Measurements from ENCODE around the gene RPL18A.
A peak's percentile ranks its signal among the peaks of the same experiment; 100 is the strongest.

Gene RPL18A

DNA sequence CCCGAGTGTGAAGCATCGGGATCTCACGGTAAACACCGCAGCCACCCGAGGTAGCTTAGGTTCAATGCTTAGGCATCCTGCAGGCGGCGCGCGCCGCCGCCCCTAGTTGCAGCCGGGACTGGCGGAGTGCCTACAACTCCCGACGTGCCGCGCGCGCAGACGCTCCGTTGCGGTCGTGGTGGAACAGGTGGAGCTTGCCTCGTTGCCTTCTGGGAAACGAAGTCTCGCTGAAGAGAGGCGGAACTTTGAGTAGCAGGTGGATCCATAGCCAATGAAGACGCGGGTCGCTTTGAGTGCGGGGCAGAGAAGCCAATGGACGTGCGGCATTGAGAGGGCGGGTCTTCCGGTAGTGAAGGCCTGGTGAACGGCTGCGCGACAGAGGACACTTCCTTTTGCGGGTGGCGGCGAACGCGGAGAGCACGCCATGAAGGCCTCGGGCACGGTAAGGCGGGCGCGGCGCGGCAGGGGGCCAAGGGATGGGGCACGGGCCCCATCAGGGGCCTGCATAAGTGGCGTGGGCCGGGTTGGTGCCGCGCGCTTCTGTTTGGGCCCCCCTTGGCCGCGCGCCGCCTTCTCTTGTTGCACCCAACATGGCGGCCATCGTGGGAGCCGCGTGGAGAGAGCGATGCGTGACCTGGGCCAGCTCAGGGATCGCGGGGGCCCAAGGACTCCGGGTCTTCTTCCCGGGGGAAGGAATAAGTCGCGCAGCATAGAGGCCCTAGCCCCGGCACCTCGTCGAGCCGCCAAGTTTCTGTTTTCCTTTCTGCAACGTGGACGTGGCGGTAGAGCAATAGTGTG is at the start of gene RPL18A:
TSS of gene RPL18A (plus strand) at position 378 of the 798 bp plus-strand sequence. CDS start at position 425, 47 bp downstream.
- peak; percentile 96 for DNase-seq

DNA sequence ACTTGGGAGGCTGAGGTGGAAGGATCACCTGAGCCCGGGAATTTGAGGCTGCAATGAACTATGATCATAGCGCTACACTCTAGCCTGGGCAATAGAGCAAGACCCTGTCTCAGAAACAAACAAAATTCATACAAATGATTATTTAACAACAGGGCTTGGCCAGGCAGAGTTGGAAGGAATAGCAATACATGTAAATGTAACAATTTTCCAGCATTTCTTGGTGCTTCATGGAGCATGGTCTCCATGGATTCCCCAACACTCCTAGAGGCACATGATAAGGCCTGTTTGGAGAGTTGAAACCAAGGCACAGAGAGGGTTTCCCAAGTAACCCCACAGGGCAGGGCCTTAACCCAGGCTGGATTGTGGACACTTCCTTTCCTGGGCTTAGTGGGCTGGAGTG is 48.6 kb upstream of the RPL18A start:
- DNase-seq = no peak

DNA sequence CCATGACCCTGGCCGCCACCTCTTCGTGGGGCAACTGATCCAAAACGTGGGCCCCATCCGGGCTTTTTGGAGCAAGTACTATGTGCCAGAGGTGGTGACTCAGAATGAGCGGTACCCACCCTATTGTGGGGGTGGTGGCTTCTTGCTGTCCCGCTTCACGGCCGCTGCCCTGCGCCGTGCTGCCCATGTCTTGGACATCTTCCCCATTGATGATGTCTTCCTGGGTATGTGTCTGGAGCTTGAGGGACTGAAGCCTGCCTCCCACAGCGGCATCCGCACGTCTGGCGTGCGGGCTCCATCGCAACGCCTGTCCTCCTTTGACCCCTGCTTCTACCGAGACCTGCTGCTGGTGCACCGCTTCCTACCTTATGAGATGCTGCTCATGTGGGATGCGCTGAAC is 48.0 kb upstream of the RPL18A start:
- no peak for DNase-seq

DNA sequence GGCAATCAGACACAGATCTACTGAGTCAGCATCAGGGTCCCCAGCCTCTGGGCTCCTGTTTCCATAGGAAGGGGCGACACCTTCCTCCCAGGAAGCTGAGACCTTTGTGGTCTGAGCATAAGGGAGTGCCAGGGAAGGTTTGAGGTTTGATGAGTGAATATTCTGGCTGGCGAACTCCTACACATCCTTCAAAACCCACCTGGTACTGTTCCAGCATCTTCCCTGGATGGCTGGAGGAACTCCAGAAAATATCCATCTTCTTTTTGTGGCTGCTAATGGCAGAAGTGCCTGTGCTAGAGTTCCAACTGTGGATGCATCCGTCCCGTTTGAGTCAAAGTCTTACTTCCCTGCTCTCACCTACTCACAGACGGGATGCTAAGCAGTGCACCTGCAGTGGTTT is 47.6 kb upstream of the RPL18A start:
- DNase-seq = no peak

DNA sequence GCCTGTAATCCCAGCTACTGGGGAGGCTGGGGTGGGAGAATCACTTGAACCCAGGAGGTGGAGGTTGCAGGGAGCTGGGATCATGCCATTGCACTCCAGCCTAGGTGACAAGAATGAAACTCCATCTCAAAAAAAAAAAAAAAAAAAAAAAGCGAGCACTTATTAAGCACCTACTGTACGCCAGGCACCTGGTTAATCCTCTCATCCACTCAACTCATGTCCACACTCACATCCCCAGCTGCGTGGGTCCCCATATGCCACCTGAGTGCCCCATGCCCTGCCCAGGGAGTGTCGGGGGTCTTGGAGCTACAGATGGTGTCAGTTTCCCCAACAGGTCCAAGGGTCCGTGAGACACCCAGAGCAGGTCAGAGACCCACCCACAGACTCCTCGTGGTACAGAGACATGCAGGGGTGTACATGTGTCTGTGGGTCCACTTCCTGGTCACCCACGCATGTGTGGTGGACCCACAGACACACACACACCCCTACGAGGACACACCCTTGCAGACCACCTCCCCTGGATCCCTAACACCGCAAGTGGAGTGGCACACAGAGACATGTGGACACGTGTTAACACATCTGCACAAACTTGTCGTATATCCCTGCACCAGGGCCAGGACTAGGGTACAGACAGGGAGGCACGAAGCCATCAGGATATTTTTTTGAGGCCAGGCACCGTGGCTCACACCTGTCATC is 41.9 kb upstream of the RPL18A start:
- DNase-seq = no peak

DNA sequence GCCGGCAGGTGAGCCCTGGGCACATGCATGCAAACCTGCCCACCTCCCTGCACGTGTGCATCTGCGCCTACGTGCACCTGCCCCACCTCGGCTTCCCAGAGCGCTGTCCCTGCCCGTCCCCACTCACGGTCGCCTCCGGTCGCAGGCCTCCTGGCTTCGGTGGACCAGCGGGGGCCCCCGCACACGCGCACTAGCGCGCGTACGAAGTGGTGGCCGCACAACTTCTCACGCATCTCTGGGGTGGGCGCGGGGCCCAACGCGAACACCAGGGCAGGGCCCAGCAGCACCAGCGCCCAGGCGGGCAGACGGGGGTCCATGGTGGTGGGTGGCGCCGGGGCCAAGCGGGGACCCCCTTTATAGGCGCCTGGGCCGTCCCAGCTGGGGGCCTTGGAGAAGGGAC is 38.5 kb upstream of the RPL18A start, which contains the start of gene INSL3:
TSS of gene INSL3 (minus strand) at position 330 of the 400 bp plus-strand sequence. CDS start at position 317, 13 bp downstream.
- no peak for DNase-seq

DNA sequence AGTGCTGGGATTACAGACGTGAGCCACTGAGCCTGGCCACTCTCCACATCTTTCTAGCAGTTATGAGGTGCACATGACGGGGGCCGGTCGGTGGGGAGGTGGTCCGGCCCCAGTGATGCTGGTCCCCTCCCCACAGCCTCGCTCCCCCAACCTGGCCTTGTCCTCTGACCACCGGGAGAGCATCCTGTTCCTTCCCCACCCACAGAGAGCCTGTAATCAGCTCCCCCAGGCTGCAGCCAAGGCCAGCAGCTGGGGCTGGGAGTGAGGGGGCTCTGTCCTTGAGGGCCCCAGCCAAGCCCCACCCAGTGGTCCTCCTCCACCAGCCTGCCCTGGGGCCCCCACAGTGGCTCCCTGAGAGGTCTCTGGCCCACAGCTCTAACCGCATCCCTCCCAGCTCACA is 35.4 kb upstream of the RPL18A start:
- DNase-seq = no peak

DNA sequence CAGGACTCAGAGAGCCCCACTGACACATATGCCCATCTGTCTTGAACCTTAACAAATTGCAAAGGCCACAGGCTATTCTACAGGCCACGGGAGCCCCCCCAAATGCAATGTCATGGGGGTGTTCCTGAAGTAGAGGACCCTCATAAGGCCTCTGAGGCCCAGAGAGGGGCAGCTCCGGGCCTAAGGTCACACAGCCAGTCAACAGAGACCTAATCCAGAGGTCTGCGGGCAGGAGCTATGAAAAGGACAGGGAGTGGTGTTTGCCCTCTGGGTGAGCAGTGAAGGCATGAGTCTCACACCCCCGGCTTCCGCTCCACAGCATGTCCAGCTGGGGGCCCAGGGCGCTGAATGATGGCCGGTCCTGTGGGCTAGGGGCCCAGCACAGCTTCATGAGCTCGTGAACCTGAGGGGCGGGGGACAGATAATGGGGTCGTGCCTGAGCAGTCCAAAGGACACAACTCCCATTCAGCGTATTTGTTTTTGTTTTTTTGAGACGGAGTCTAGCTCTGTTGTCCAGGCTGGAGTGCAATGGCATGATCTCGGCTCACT is 33.1 kb upstream of the RPL18A start:
- DNase-seq = no peak

DNA sequence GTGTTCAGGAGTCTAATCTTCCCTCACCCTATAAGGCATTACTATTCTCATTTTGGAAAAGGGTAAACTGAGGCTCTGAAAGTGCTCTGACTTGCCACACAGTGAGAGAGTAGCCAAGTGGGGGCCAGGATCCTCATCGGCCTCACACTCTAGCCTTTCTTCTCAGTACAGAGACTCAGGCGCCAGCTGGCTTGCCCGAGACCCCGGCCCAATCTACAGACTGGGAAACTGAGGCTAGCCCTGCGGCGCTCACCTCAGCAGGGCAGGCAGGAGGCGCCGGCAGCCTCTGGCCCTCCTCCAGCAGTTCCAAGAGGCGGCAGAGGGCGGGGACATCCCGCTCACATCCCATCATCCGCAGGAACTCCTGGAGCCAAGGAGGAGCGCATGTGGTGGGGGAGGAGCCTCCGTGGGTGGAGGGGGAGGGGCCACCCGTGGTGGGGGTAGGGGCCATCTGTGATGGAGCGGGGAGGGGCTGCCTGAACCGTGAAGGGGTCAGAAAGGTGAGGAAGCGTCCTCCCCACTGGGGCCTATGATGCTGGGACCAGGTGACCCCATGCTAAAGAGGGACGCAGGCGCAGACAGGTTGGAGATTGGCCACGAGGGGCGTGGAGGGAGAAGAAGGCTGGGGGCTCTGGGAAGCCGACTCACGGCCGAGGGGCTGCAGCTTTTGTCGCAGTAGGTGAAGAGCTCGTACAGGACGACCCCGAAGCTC is 29.7 kb upstream of the RPL18A start:
- DNase-seq = no peak

DNA sequence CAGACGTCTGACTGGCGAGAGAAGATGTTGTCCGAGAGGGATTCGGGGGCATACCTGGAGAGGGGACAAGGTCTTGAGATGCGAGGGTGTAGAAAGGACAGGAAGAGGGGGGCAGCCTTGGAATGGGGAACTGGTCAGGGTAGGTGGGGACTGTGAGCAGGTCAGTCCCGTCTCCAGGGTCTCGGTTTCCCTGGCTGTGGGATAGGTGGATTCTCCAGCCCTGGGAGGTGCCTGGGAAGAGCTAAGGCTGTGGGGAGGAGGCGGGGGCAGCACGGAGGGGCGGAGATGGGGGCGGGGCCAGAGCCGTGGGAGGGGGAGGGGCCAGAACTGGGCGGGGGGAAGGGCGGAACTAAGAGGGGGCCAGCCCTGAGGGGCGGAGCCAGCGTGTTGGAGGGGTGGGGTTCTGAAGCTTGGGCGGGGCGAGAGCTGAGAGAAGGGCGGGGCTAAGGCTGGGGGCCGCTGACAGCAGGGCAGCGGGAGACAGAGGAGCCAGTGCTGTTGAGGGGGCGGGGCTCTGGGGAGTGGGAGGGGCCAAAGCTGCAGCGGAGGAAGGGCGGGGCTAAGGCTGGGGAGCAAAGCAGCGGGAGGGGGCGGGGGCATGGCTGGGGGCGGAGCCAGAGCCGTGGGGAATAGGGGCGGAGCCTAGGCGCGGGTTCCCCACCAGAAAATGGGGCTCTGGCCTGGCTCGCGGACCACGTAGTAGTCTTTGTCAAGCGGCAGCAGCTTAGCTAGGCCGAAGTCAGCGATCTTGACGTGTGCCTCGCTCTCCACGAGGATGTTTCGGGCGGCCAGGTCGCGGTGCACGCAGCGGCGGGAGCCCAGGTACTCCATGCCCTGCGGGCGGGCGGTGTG is 28.9 kb upstream of the RPL18A start:
- DNase-seq = peak; percentile 54 to 67

DNA sequence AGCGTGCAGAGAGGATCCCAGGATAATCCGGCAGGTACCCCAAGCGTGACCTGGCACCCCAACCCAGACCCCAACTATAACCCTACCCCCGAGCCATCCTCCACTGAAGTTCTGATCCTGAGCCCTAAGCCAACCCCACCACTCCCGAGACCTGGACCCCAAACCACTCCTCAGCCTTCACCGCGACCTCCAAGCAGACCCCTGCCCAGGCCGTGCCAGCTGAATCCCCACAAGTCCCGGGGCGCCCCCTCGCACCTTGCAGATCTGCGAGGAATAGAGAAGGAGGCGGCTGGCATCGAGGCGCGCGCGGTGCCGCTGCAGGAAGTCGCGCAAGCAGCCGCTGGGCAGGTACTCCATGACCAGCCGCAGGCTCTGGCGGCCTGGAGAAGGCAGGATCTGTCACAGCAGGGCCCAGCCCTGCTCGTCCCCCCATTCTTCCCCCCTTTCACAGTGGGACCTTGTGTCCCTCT is 28.3 kb upstream of the RPL18A start:
- no peak for DNase-seq

DNA sequence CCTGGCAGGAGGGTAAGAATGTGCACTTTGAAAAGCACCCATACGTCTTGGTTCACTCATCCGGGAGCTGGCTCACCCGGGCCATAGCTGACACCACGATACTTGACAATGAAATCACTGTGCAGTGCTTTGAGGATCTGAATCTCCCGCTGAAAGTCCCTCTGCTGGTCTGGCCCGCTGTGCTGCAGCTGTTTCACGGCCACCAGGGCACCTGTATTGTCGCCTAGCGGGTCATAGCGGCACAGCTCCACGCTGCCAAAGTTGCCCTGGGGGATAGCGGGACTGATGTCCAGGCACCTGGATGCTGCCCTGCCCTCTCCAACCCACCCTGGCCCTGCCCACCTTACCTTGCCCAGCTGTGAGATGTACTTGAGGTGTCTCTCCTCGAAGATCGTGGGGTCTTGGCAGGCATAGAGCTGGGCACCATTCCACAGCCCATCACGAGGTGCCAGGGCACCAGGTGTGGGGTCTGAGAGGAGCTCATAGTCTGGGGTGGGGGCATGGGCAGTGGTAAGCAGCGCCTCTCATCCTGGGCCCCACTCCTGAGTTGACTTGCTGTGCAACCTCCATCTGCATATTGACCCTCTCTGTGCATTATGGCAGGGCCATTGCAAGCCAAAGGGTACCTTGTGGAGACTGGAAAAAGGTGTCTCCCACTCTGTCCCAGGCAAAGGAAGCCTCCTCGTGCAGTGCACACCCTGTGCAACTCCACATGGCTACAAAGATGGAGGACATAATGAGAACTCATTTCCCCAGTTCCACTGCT is 27.1 kb upstream of the RPL18A start:
- DNase-seq = no peak

DNA sequence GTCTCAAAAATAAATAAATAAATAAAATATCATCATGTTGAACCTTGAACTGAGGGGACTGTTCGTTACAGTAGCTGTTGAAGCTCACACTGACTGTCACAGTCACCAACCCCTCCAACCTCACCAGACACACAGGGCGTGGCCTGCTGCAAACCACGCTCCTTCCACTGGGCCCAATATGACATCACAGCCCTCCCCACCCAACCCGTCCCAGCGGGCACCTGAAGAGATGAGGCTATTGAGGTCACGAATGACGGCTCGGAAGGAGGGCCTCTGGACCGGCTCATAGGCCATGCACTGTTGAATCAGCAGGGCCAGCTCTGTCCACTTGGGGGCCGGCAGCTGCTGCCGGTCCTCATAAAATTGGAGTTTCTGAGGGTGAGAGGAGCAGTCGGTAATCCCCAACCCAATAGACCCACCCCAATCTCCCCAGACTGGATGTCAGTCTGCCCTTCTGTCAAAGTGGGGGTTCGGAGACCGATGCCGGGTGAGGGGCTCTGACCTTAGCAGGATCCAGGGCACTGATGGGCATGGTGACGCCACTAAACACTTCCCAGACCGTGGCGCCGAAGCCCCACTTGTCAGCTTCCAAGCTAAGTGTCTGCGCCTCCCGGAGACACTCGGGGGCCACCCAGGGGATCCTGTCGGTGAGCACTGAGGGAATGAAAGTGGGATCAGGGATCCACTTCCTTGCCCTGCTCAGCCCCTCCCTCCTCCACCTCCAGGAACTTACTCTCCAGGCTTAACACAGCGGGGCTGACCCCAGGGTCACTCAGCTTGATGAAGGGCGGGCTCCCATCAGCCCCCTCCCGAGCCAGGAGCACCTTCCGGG is 25.1 kb upstream of the RPL18A start:
- no peak for DNase-seq

DNA sequence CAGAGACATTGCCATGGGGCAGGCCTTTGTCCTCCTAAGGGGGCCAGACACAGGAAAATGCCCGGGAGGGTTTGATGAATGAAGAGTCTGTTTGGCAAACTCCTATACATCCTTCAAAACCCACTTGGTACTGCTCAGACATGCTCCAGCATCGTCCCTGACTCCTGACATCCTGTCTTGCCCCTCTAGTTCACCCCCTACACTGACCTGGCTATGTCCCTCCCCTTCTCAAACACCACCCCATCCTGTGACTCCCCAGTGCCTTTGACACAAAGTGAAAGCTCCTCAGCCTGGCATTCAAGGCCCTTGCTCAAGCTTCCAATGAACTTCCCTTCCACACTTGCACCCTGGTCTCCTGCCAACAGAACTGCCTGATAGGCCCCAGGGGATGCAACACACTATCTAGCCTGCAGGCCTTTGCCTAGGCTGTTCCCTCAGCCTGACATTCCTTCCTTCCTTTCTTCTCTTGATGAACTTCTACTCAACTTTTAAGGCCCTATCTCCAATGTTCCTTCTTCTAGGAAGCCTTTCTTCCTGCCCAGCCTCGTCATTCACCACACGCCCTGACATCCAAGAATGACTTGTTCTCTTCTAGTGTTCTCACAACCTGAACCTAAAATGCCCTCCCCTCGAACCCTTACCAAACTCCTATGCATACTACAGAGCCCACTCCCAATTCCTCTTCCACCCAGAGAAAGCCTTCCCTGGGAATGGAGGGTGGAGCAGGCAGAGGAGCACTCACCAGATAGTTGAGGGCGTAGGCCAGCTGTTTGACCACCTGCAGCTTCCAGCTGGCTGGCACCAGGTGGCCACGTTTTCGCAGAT is 24.3 kb upstream of the RPL18A start:
- DNase-seq = no peak

DNA sequence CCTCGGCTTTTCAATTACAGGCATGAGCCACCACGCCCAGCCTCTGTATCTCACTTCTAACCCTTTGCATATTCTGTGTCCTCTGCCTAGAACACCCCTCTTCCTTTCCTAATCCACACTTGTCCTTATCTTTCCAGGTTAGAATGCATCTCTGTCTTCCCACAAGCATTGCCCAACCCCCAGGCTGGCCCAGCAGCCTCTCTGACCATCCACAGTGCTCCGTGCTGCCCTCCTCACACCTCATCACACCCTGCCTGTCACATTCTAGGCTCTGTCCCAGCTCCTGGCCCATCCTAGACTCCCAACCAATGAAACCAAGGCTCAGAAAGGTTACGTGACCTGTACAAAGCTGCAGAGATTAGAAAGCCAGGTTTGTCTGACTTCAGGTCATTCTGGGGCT is 23.2 kb upstream of the RPL18A start:
- no peak for DNase-seq

DNA sequence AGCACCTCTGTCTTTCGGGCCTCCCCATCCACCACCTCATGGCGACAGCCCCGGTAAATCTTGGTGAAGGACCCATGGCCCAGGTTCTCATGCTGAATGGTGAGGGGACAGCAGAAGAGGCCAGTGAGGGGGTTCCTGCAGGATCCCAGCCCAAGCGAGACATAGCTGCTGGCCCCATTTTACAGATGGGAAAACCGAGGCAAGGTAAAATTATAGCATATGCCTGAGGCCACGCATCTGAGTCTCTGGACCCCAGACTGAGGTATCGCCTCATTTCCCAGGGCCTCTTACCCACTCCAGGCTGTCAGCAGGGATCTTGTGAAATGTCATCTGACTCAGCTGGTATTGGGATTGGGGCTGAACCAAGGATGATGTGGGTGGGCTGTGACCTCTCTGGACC is 21.7 kb upstream of the RPL18A start:
- no peak for DNase-seq

DNA sequence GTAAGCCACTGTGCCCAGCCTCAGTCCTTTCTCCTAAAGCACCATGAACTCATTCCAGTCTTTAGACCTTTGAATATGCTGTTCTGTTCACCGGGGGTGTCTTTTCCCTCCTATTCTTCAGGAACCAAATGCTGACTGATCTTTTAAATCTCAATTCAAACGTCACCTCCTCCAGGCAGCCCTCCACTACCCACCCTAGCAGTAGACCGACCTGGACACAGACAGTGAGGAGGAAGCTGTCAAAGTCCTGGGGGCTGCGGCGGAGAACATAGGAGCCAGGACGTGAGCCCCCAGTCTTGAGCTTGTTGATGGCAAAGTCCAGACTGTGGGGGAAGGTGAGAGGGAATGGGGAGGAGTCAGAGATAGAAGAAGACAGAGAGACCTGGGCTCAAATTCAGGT is 19.7 kb upstream of the RPL18A start:
- DNase-seq = no peak

DNA sequence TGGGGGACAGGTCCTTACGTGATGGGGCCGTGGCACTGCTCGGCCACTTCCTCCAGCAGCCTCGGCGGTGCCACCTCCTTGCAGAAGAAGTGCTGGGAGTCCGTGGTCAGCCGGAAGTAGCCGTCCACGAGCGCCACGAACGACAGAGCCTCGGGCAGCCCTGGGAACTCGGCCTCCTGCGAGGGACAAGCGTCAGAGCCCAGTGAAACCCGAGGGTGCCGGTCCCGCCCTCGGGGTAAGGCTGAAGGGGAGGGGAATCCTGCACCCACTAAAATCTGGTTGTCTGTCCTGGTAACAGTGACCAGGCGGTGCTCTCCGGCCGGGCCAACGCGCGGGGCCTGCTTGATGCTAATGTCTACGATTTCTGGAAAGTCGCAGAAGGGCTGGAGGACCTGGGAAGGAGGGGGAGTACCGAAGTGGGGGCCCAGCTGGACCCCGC is 18.3 kb upstream of the RPL18A start:
- DNase-seq = no peak
